ENCODE results near the gene PLCB4.
A peak's percentile ranks its signal among the peaks of the same experiment; 100 is the strongest.

Gene PLCB4

DNA sequence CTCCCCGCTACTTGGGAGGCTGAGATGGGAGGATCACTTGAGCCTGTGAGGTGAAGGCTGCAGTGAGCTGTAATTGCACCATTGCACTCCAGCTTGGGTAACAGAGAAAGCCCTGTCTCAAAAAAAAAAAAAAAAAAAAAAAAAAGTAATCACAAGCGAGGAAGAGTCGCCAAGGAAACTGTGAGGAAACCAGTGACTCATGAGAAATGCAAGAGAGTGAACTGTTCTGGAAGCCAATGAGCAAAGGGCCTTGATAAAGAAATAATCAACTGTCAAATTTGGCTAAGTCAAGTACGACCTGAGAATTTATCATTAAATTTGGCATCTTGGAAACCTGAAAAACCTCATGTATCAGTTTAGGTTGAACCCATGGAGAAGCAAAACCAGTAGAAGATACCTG lies 429.4 kb downstream of the PLCB4 start:
- DNase-seq (ENCODE audit: low spot score) = no peak

DNA sequence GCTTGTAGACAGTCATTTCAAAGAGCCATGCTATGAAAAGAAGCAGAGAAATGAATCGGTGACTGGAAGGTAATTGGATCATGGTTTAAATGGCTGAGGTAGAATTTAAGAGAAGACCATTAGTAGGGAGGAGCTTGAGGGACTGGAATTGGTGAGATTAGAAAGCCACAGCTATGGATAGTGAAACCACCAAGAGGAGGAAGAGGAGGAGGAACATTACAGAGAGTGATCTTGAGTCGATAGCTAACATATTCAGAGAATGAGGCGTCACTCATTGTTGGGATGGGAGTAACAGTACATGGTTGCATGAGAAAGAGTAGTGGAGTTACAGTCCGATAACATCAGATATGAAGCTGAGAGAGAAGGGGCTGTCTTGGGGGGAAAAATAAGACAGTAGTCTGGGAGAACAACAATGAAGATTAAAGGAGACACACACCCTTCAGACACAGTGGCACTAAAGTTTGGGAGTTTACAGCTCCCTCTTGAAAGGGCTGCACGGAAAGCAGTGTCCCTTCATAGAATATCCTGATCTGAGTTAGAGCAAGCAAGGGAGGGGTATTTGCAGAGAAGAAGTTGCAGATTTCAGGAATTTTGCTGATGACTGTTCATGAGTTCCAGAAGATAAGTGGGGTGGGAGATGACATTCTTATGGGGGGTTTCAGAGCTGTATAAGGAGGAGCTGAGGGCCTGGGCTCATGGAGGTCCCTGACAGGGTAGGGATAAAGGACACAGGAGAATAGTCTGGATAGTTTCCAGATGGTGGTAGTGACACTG lies 430.4 kb downstream of the PLCB4 start:
- DNase-seq (ENCODE audit: low spot score) = no peak

DNA sequence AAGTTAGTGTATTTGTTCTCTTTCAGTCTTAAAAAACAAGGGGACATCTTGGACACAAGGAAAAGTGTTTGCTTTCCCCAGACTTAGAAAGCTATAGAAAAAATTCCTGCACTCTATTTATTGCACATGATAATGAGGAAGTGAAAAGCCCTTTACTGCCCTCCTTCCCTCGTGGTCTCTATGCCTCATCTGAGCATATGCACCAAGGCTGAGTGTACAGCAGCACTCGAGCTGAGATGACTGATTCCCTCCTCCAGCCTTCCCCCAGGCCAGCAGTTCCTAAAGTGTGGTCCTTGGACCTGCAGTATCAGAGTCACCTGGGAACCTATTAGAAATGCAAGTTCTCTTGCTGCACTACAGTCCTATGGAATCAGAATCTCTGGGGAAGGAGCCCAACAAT lies 431.2 kb downstream of the PLCB4 start:
- no peak for DNase-seq (ENCODE audit: low spot score)

DNA sequence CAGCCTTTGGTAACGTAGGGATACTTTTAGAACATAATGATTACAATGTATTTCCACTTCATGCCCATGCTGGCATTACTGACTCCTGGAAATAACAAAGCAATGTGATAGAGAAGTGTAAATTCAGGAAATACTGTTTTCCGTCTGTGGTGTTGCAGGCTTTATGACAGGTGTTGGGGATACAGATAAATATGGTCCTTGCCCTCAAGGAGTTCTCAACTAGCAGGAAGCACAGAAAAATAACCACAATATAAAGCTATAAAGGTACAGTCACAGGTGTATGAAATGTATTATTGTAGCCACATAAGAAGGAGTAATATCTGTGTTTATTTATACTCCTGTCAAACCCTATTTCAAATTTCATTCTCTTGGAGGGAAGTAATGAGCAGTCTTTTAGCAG lies 432.6 kb downstream of the PLCB4 start:
- no peak for DNase-seq (ENCODE audit: low spot score)

DNA sequence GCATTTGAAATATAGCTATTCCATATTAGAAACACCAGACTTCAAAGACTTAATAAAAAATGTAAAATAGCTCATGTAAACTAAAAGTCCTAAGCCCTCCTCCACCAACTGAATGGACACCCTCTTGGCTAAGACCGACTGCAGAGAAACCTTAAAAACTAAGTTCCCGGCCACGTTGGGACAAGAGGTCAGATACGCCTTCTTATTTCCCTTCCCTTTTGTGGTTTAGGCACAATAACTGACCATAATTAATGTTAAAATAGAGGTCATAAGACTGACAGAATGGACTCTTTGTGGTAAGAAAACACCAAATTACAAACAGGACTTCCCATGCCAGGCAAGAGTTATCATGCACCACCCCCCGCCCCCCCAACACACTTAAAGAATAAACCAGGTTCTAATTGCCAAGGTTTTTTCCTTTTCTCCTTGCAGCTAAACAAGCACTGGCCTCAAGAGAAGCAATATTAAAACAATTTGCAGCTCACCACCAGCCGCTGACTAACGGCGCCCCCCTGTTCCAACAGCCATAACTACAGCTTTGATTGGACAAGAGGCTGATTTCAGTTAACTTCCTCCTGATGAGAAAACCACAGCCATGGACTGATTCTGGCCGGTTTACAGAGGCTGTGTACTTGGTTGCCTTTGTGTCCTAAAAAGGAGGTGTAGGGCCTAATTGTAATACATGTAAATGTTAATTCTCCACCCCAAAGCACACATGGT lies 434.8 kb downstream of the PLCB4 start:
- DNase-seq (ENCODE audit: low spot score) = peak; percentile 65

DNA sequence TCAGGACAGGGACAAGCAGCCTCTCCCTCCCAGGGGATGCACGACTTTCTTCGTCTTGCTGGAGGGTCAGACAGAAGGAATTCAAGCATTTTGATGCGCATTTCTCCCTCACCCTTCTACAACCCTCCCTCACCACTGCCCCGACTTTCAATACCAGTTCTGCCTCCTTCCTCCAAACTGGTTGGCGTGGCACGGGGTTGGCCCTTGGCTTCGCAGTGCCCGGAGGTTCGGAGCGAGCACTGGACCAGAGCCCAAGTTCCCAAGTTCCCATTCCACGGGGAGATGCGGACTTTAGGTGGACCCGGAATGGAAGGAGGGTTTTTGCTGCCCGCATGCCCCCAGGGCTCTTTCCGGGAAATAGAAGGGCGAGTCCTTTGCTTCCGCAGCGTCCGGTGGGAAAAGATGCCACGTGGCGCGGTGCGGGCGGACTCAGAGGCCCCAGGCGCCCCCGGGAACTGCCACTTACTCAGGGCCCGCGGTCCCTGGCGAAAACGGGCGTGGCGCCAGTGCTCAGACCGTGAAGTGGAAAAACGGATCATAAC lies 437.5 kb downstream of the PLCB4 start:
- no peak for DNase-seq (ENCODE audit: low spot score)

DNA sequence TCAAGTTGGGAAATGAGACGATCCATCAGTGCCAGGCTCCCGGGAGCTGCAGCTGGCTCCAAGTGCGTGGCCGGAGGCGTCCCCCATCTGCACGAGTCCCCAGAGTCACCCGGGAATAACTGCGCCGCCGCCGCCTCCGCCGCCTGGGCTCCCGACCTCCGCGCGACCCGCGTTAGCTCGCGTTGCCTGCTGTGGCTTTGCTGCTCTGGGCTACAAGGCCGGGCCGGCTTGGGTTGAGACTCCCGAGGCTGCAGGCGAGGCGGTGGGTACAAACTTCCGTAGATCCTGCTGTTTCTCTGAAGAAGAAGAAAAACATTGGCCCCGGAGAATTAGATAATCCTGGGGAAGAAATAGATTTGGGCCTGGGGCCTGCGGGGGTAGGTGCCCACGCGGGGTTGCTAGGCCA lies 438.1 kb downstream of the PLCB4 start:
- no peak for DNase-seq (ENCODE audit: low spot score)

DNA sequence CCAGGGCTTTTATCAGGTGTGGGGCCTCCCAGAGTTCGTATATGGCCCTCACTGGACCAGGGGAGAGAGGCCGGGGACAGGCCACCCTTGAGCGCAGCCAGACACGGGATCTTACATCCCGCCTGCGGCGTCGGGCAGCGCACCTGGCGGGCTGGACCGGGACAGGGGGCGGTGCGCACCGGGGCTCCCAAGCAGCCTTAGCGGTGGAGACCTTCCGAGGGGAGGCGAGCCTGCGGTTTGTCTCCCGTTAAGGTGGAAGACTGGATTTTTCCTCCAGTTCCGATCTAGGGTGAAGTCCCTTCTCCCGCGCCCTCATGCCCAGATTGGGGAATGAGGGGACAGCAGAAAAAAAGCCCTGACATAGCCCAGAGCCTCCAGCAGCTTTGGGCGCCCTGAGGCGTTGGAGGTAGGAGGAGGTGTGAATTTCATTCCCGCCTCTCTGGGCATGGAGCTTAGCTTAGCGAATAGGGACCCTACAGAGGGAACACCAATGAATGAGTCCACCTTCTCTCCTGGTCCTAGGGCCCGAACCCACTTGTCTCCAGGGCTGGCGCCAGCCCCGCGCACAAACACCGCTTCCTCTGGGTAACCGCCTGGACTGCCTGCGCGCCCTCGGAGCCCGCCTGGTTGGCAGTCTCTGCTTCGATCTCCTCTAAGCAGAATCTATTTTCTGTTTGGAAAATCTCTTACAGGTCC lies 438.8 kb downstream of the PLCB4 start:
- no peak for DNase-seq (ENCODE audit: low spot score)

DNA sequence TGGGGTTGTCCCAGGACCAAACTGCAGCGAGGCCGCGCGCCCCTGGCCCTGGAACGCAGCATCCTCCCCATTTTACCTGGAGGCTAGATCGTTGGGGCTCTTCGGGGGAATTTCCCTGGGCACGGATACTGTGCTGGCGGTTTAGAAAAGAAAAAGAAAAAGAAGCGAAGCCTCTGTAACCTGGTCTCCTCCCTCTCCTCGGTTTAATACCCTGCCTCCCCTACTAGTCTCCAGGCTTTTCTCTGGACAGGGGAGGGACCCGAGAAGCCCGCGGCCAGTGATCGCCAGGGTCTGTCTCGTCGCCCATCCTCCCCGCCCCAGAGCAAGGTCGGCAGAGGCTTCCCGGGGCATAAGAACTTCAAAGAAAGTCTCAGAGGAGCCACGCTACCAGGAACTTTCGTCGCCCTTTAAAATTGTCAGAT lies 439.4 kb downstream of the PLCB4 start:
- DNase-seq (ENCODE audit: low spot score) = no peak

DNA sequence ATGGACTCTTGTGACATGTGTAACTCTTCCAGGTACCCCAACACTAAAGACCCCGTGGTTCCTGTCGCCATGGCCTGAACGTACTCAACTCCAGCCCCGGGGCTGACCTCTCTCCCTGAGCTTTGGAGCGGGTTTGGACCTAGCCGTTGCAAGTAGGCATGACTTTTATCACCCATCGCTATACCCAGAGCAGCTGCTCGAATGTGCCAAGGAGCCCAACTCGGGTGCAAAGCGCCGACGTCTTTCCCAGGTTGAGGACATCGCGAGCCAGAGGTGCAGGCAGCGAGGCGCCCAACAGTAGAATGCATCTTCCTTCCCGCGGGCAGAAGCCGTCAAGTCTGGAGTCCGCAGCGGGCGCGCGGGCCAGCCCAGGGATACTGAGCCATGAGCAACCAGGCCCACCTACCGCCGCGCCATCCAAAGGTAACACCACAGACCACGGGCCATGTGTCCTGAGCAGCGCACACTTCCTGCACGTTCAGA lies 439.9 kb downstream of the PLCB4 start:
- DNase-seq (ENCODE audit: low spot score) = no peak

DNA sequence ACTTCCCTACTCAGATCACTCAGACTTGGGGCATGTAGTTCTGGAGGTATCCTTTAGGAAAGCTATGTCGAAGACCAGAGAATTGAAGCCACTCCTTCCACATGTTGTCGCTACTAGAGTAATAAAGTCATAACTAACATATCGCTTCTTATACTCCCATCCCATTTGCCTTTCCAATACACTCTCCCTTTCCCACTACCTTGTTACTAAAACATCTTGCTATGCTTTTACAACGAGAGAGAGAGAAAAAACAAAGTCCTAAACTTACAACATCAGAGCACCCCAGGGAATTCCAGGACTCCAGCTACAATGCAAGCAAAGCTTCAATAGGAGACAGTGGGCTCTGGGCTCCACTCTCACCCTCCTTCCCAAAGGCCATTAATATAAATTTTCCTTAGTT lies 440.4 kb downstream of the PLCB4 start:
- DNase-seq (ENCODE audit: low spot score) = no peak

DNA sequence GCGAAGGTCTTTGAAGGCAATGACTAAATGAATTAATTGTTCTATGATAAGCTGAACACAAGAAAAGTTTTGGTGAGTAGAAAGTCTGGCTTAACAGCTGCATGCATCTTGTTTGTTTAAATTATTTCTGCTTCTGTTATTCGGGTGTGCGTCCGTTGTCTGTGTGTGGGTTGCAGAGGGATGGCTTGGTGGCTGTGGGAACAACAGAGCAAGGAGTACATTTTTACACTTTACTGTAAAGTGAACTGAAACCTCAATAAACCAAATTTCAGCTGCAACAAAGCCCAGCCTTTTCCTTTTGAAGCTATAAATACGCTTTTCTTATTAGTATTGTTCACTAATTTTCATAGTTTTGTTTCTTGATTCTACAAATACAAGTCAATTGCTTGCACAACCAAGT lies 442.0 kb downstream of the PLCB4 start:
- no peak for DNase-seq (ENCODE audit: low spot score)

DNA sequence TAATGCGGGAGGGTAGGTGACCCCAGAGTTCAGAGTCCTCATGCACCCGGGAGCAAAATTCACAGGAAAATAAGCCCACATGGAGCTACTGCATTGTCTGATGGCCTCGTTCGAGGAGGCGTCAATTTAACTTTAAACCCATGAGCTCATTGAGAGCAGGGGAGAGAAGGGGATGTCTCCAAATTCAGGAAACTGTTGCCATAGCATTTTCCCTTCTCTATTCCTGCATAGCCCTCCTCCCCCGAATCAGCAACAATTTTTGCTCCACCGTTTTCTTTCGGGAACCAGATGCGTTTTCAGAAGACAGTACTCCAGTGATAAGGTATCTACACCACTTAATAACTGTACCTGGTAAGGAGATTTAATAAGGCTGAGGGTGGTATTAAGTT lies 445.2 kb downstream of the PLCB4 start:
- DNase-seq (ENCODE audit: low spot score) = no peak

DNA sequence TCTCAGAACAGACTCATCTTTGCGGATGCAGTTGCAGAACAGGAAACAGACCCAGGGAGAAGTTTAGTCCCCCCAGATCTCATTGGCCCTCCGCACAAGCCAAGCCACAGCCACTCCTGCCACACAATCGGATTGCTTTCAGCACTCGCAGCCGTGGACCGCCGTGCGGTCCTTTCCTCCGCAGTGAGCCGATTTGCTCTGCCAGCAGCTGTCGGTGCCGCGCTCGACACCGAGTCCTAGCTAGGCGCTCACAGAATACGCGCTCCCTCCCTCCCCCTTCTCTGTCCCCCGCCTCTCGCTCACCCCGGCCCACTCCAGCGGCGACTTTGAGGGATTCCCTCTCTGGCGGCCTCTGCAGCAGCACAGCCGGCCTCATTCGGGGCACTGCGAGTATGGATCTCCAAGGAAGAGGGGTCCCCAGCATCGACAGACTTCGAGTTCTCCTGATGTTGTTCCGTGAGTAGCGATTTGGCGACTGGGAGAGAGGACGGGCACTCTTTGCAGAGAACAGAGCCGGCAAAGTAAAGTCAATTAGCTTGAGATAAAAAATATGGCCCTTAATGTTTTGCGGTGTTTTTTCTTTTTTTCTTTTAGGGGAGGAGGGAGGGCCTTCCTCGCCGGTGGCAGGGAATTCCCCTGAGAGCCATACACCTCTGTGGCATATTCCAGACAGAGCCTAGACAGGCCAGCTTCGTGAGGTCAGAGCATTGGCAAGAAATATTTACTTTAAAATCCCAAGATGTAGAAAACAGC lies 445.8 kb downstream of the PLCB4 start, which contains the start of gene LAMP5:
LAMP5 (plus strand) TSS at position 130 of the 753 bp plus-strand sequence; CDS start at position 393, 263 bp downstream.
- DNase-seq (ENCODE audit: low spot score) = peak; percentile 71

DNA sequence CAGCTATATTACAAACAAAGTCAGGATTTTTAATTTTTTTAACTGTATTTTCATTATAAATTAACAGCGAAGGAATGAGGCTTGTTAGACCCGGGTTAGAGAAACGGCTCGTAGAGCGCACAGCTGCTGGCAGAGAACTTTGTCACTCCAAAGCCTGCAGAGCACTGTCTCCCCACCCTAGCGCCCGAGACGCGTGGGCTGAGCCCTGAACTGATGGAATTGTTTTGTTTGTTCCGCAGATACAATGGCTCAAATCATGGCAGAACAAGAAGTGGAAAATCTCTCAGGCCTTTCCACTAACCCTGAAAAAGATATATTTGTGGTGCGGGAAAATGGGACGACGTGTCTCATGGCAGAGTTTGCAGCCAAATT lies 446.3 kb downstream of the PLCB4 start:
- DNase-seq (ENCODE audit: low spot score) = no peak

DNA sequence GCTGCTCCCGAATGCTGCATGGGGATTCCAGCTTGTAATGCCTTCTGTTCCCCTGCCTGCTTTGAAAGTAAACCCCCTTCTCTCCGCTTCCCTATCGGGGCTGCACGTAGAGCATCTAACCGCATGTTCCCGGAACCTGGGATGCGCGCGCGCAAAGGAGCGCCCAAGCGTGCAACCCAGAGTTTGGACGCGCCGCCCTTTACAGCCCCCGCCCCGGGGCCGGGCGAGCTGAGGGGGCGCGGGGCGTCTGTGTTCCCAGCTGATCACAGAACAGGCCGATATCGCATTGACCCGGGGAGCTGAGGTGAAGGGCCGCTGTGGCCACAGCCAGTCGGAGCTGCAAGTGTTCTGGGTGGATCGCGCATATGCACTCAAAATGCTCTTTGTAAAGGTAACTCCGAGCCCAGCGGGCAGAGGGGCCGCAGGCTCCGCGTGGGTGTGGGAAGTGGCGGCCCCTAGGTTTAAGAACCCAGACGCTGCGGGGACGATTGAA lies 446.9 kb downstream of the PLCB4 start:
- no peak for DNase-seq (ENCODE audit: low spot score)

DNA sequence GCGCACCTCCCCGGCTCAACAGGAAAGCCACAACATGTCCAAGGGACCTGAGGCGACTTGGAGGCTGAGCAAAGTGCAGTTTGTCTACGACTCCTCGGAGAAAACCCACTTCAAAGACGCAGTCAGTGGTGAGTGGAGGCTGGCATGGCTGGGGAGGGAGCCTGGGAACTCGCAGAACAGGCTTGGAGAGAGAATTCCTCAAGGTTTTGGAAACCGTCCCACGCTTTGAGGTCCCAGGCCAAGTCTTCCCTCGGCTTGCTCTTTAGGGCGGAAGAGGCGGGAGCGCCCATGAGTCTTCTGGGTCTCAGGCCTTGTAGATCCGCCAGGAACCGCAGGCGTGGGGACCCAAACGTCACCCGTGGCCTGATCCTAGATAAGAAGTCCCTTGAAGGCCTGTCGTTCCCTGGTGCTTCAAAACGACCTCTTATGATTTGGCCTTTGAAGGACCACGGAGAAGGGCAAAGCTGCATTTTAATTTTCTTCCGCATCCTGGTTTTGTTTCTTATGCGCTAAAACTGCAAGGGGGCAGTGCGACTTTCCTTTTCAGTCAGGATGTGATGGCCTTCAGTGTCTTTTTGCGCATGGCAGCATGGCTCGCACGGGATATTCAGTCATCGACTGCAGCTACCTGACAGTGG lies 447.5 kb downstream of the PLCB4 start:
- DNase-seq (ENCODE audit: low spot score) = no peak

DNA sequence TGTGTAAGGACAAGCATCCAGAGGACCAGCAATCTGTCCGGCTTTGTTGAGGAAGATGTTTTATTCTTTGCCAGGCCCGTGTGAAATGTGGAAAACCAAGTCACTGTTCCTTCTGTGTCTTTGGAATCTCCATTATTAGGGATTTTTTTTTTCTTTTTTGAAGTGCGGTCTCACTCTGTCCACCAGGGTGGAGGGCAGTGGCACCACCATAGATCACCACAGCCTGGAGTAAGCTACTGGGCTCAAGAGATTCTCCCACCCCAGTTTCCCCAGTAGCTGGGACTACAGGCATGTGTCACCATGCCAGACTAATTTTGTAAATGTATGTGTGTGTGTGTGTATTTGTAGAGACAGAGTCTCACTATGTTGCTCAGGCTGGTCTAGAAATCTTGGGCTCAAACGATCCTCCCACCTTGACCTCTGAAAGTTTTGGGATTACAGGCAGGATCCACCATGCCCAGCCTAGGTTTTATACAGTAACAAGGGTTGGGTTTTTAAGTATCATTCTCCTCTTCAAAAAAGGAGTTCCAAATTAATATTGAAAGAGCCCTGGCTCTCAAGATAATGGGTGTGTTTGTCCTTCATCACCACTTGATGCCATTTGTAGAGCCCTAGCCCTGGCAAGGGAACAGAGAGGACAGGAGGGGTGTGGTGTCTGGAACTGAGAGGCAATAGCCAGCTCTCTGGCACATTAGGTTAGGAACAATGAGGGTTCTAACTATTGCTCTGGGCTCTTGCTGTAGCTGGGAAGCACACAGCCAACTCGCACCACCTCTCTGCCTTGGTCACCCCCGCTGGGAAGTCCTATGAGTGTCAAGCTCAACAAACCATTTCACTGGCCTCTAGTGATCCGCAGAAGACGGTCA lies 448.6 kb downstream of the PLCB4 start:
- DNase-seq (ENCODE audit: low spot score) = no peak

DNA sequence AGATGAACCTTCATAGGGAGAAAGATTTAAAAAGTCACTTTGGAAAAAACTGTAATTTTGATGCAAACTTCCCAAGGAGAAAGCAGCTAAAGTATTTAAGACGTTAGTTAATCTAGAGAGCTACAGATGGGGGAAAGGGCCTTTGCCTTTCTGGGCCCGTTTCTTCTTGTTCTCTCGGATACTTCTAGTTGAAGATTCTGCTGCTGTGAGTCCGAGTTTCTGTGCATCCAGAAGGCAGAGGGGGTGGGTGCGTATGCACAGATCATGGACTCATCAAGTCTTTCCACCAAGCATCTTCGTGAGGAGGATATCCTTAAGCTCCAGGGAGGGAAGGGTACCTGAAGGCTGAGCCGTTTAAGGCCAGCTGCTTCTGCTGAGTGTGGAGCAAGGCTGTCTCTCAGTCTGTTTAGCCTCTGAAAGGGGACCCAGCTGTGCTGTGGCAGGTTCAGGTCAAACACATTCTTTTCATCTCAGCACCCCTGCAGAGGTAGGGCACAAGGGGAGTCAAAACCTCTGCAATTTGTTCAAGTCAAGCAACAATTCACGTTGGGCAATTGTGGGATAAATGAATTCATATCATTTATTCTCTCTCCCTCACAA lies 449.8 kb downstream of the PLCB4 start:
- DNase-seq (ENCODE audit: low spot score) = no peak

DNA sequence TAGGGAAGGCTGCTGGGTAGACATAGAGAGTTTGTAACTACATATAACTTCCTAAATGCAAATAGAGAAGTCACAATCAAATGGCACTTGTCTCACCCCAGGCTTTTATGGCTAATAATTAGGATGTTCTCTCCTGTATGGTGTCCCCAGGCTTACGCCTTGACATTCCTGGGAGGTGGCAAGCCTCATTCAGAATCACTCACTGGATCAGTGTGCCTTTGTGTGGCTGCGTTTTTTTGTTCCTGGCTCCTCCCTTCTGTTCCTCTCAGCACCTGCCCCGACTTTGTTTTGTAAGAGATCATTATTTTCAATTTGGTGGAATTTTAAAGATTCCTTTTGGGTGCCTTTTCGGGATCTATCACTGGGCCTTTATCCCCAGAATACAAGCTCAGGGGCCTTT lies 451.2 kb downstream of the PLCB4 start:
- no peak for DNase-seq (ENCODE audit: low spot score)
